CD8-positive, alpha-beta memory T cell (primary cell): Measurements from ENCODE around the gene KIF6. TPM values are rescaled to one million over a fixed set of nuclear protein-coding genes. Genes with fewer than 3 reads are reported as not detected.
A peak's percentile ranks its signal among the peaks of the same experiment; 100 is the strongest.

Experiments used
- CTCF ChIA-PET: fragments of 350-600 bp; sonication (Branson Sonifier 250); formaldehyde crosslinking; loops from one replicate; lab custom pipeline; 2021; ENCODE audit warnings: antibody characterized with exemption; lab: Charles Lee
- POLR2A ChIA-PET: fragments of 350-600 bp; sonication (Branson Sonifier 250); formaldehyde crosslinking; loops from one replicate; lab custom pipeline; 2021; ENCODE audit warnings: antibody characterized with exemption; lab: Charles Lee
- DNase-seq, 5 donors: peaks; one replicate each; pipeline versions ENCODE4 v3.0.0 to v3.0.0-alpha.2; 2020 to 2022; ENCODE audit warnings: mixed read lengths in 1 of 5
- H3K27ac ChIP-seq: one replicate; pipeline ENCODE4 v1.7.0; 2013; ENCODE audit warnings: low read depth, mild to moderate bottlenecking, low read length, moderate library complexity
- H3K27me3 ChIP-seq: 2 replicates; pipeline ENCODE4 v1.7.0; 2013; ENCODE audit warnings: low read length, mild to moderate bottlenecking; ENCODE audit not compliant: insufficient read depth, poor library complexity, severe bottlenecking
- H3K36me3 ChIP-seq: 2 replicates; pipeline ENCODE4 v1.7.0; 2013; ENCODE audit warnings: mild to moderate bottlenecking, low read length, moderate library complexity; ENCODE audit not compliant: insufficient read depth
- H3K4me1 ChIP-seq: 2 replicates; pipeline ENCODE4 v1.7.0; 2013; ENCODE audit warnings: mild to moderate bottlenecking, low read length, moderate library complexity; ENCODE audit not compliant: insufficient read depth
- H3K4me3 ChIP-seq: 2 replicates; pipeline ENCODE4 v1.7.0; 2013; ENCODE audit warnings: mild to moderate bottlenecking, low read length
- H3K9me3 ChIP-seq: 2 replicates; pipeline ENCODE4 v1.7.0; 2013; ENCODE audit warnings: mild to moderate bottlenecking, low read length
- H3K27ac Mint-ChIP-seq, 8 donors: one replicate each; pipeline ENCODE4 v1.8.0; 2020 to 2021; ENCODE audit warnings: mixed read lengths in 8 of 8, mild to moderate bottlenecking in 6 of 8, inconsistent platforms in 3 of 8, moderate library complexity in 3 of 8
- H3K27me3 Mint-ChIP-seq, 2 donors: one replicate each; pipeline ENCODE4 v1.8.0; 2020 to 2021; ENCODE audit warnings: mixed read lengths in 2 of 2, mild to moderate bottlenecking in 1 of 2, moderate library complexity in 1 of 2
- H3K36me3 Mint-ChIP-seq, 3 donors: one replicate each; pipeline ENCODE4 v1.8.0; 2020 to 2021; ENCODE audit warnings: mixed read lengths in 3 of 3, inconsistent platforms in 1 of 3, mild to moderate bottlenecking in 1 of 3
- H3K4me1 Mint-ChIP-seq, 3 donors: one replicate each; pipeline ENCODE4 v1.8.0; 2020 to 2021; ENCODE audit warnings: mixed read lengths in 3 of 3, inconsistent platforms in 1 of 3, mild to moderate bottlenecking in 1 of 3
- H3K4me3 Mint-ChIP-seq, 7 donors: one replicate each; pipeline ENCODE4 v1.8.0; 2020 to 2021; ENCODE audit warnings: mixed read lengths in 7 of 7, mild to moderate bottlenecking in 6 of 7, moderate library complexity in 4 of 7, inconsistent platforms in 2 of 7
- H3K9me3 Mint-ChIP-seq, 5 donors: one replicate each; pipeline ENCODE4 v1.8.0; 2020 to 2022; ENCODE audit warnings: mixed read lengths in 5 of 5, mild to moderate bottlenecking in 3 of 5, moderate library complexity in 2 of 5, inconsistent platforms in 1 of 5
- polyA plus RNA-seq: library from polyadenylated mRNA; unstranded; fragments of 300-500 nt; fragmentation: Illumina TruSeq; gene quantifications from one replicate; pipeline ENCODE4 v1.2.3, GENCODE V29; 2021
- total RNA-seq, 2 experiments: library from RNA; stranded (reverse); gene quantifications; one replicate each; pipeline ENCODE4 v1.2.3, GENCODE V29; 2021

The KIF6 gene, protein sequence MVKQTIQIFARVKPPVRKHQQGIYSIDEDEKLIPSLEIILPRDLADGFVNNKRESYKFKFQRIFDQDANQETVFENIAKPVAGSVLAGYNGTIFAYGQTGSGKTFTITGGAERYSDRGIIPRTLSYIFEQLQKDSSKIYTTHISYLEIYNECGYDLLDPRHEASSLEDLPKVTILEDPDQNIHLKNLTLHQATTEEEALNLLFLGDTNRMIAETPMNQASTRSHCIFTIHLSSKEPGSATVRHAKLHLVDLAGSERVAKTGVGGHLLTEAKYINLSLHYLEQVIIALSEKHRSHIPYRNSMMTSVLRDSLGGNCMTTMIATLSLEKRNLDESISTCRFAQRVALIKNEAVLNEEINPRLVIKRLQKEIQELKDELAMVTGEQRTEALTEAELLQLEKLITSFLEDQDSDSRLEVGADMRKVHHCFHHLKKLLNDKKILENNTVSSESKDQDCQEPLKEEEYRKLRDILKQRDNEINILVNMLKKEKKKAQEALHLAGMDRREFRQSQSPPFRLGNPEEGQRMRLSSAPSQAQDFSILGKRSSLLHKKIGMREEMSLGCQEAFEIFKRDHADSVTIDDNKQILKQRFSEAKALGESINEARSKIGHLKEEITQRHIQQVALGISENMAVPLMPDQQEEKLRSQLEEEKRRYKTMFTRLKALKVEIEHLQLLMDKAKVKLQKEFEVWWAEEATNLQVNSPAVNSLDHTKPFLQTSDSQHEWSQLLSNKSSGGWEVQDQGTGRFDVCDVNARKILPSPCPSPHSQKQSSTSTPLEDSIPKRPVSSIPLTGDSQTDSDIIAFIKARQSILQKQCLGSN
- total RNA-seq (under 1 TPM in 1 of 2 experiments, not detected in 1; 0.22 TPM), polyA plus RNA-seq (0.22 TPM)

DNA sequence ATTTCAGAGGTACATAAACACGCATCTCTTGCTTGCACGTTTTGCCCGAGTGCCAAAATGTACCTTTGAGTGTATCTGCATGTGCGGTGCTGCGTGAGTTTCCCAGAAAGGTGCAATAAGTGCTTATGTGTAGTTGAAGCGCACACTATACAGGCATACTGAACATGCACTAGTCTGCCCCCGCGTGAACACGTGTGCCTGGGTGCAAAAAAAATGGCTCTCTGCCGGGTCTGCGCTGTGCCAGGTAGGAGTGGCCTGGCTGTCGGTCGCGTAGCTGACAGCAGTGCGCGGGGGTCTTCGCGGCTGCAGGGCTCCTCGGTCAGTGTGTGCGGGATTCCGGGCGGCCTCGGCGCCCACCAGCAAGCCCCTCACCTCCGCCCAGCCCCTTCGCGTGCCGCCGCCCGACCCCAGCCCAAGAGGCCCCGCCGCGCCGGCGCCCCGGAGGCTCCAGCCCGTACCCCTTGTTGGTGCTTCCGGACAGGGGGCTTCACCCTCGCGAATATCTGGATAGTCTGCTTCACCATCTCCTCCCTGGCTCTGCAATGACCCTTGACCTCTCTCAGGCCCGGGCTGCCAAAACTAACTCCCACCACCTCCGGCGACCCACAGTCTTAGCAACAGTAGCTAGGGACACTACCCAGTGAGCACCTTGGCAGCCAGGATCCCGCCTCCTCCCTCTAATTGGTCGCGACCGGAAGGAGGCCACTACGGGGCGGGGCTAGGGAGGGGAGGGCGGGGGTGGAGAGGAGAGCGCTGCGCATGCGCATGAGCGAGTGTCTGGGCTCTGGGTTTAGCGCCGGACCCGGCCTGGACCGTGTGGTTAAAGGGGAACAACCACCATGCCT, at the start of gene KIF6:
Gene KIF6 (minus strand): TSS at position 622 of the 845 bp plus-strand sequence. CDS start 98 bp downstream, at position 524.
- Histone ChIP-seq H3K9me3 (no peaks in the 10 kb centered on the region), H3K4me3 (peak within 1 kb of the TSS; percentile 63)
- peak within 1 kb of the TSS in 2 of 8 donors; percentile 58 to 86 for H3K27ac Mint-ChIP-seq

DNA sequence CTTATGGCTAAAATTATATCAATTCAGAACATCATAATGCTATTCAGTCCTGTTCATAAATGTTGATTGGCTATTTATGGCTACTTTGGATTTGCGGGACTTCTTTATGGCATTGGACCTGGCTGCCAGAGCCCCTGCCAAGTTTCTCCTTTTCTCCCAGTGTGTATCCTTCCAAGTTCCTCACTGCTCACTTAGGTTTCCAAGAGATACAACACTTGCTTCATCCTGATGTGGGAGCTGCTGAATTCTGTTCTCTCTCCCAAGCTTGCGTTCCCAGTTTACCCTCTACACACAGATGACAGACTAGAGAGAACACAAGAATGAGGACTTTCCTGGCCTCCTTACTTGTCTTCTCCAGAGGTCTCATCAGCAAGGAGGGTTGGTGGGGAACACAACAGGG, 48.6 kb upstream of the KIF6 start:
- Histone ChIP-seq H3K4me1 (no peaks in the 10 kb centered on the region), H3K9me3 (no peaks in the 10 kb centered on the region), H3K36me3 (no peaks in the 10 kb centered on the region), H3K27ac (no peak overlapping the region), H3K4me3 (no peak overlapping the region), H3K27me3 (no peaks in the 10 kb centered on the region)
- H3K36me3 Mint-ChIP-seq = no peaks in the 10 kb centered on the region
- H3K4me3 Mint-ChIP-seq = no peak overlapping the region
- no peaks in the 10 kb centered on the region for H3K9me3 Mint-ChIP-seq
- no peak for DNase-seq
- no peak overlapping the region for H3K27ac Mint-ChIP-seq
- no peaks in the 10 kb centered on the region for H3K4me1 Mint-ChIP-seq
- POLR2A ChIA-PET = no interaction called here
- peaks cover 8% of the 10 kb centered on the region in 2 donors for H3K27me3 Mint-ChIP-seq
- CTCF ChIA-PET = no interaction called here

More for the DNA sequence above, at the start of gene KIF6:
- Histone ChIP-seq H3K27me3 (no peaks in the 10 kb centered on the region), H3K4me1 (peaks cover 5% of the 10 kb centered on the region), H3K27ac (no peak within 1 kb of the TSS), H3K36me3 (no peaks in the 10 kb centered on the region)
- Mint-ChIP-seq H3K36me3 (no peaks in the 10 kb centered on the region), H3K27me3 (peaks cover 0 to 22% of the 10 kb centered on the region in 2 donors), H3K9me3 (peaks cover 0 to 4% (median 2%) of the 10 kb centered on the region in 5 donors), H3K4me1 (peaks cover 0 to 5% (median 2%) of the 10 kb centered on the region in 3 donors), H3K4me3 (peak within 1 kb of the TSS; percentile 75 to 92 (median 86))
- DNase-seq = peak; percentile 27 to 74 (median 49)
- ChIA-PET CTCF (no interaction called here), POLR2A (no interaction called here)

DNA sequence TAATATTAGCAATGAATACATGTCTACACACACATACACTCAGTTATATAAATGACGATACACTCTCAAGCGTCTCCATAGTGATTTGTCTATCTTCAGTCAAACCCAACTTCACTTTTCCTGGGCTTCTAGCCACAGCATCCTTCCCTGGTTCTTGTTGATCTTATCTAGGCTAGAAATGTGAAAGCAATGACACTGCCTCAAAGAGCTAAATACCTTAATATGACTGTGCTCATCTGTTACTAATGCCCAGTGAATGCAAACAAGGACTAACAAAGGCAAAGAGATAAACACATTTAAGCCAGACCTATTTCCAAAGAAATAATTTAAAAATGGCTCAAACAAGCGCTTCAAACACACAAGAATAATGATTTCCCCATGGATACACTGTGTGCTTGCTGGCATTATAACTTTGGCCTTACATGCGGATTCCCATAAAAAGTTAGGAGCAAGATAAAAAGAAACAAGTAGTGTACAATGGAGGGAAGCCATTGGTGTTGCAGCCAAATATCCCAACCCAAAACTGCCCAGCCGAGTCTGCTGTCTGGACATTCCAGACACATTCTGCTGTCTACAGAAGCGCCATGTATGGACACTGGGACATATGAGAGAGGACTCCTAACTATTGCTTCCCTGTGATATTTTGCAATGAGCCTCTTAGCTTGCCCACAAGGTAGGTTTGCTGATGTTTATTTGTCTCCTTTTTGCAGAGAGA, 47.5 kb upstream of the KIF6 start:
- Mint-ChIP-seq H3K9me3 (no peaks in the 10 kb centered on the region), H3K27me3 (peaks cover 8% of the 10 kb centered on the region in 2 donors), H3K4me3 (no peak overlapping the region), H3K4me1 (no peaks in the 10 kb centered on the region), H3K36me3 (no peaks in the 10 kb centered on the region), H3K27ac (no peak overlapping the region)
- ChIA-PET POLR2A (no interaction called here), CTCF (no interaction called here)
- Histone ChIP-seq H3K4me3 (no peak overlapping the region), H3K27me3 (no peaks in the 10 kb centered on the region), H3K4me1 (no peaks in the 10 kb centered on the region), H3K9me3 (no peaks in the 10 kb centered on the region), H3K36me3 (no peaks in the 10 kb centered on the region), H3K27ac (no peak overlapping the region)
- no peak for DNase-seq

DNA sequence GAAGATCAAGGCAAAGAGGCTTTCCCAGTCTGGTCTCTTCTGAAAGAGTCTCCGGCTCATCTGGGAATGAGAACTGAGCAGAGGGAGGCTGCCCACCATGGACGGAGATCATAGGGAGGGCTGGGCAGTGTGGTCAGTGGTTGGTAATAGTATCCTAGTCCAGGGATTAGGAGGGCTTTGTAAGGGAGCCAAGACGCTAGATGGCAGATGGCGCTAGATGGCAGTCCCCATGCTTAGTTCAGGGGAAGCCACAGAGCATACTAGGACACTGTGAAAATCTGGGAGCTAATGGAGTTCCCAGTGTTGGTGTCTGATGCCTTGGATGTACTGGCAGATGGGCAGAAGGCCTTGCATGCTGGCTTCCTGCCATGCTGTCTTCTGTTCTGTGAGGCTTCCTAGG, 45.2 kb upstream of the KIF6 start:
- Histone ChIP-seq H3K9me3 (no peaks in the 10 kb centered on the region), H3K4me3 (no peak overlapping the region), H3K27ac (no peak overlapping the region), H3K36me3 (no peaks in the 10 kb centered on the region), H3K27me3 (no peaks in the 10 kb centered on the region), H3K4me1 (no peaks in the 10 kb centered on the region)
- no peaks in the 10 kb centered on the region for H3K36me3 Mint-ChIP-seq
- H3K4me1 Mint-ChIP-seq = no peaks in the 10 kb centered on the region
- H3K4me3 Mint-ChIP-seq = no peak overlapping the region
- POLR2A ChIA-PET = no interaction called here
- DNase-seq = no peak
- peaks cover 0 to 2% (median 0%) of the 10 kb centered on the region in 5 donors for H3K9me3 Mint-ChIP-seq
- H3K27ac Mint-ChIP-seq = no peak overlapping the region
- H3K27me3 Mint-ChIP-seq = peaks cover 8 to 12% of the 10 kb centered on the region in 2 donors
- CTCF ChIA-PET = no interaction called here

DNA sequence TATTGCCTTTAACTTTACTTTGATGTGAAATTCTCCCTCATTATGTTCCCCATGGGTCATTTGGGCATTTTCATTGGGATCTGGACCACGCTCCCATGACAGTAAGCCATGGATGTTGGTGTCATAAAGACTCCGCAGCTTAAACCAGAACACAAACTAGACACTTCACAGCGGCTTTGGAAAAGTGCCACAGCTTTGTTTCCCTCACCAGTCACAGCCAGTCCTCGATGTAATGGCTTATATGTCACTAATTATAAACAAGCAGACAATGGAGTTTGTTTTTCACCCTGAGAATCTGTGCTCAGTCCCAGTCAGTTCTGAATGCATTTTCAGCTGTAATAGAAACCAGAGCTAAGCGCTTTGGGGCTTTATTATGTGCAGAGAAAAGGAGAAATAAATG, 43.8 kb upstream of the KIF6 start:
- no peak overlapping the region for H3K4me3 ChIP-seq
- H3K36me3 ChIP-seq = no peaks in the 10 kb centered on the region
- Mint-ChIP-seq H3K4me1 (no peaks in the 10 kb centered on the region), H3K36me3 (no peaks in the 10 kb centered on the region), H3K4me3 (no peak overlapping the region), H3K9me3 (peaks cover 0 to 2% (median 0%) of the 10 kb centered on the region in 5 donors), H3K27ac (no peak overlapping the region), H3K27me3 (peaks cover 5 to 10% of the 10 kb centered on the region in 2 donors)
- no peaks in the 10 kb centered on the region for H3K9me3 ChIP-seq
- POLR2A ChIA-PET = no interaction called here
- H3K4me1 ChIP-seq = no peaks in the 10 kb centered on the region
- H3K27ac ChIP-seq = no peak overlapping the region
- no peak for DNase-seq
- no peaks in the 10 kb centered on the region for H3K27me3 ChIP-seq
- CTCF ChIA-PET = no interaction called here

DNA sequence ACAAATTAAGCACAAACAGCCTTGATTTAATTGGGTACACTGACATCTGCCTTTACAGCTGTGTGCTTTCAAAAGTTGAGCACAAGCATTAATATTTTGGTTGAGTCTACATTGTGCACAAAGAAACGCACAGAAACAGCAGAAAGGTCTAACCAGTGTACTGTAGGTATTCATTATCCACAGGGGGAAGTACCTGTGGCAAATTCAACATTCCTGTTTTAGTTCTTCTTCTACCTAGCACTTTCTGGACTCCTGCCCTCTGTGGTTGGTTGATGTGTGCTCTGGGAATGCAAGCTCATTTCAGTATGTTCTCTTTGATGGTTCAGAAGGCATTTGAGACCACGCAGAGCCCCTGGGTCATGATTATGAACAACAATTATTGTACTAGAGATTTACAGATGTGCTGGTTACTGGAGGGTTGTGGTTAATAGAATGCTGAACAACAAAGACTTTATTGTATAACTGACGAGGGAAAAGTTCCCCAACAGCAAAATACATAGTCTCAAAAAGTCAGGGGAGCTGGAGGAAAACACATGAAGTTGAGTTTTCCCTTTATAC, 40.4 kb upstream of the KIF6 start:
- Histone ChIP-seq H3K27ac (no peak overlapping the region), H3K36me3 (no peaks in the 10 kb centered on the region), H3K4me1 (no peaks in the 10 kb centered on the region), H3K4me3 (no peak overlapping the region), H3K27me3 (no peaks in the 10 kb centered on the region), H3K9me3 (no peaks in the 10 kb centered on the region)
- H3K9me3 Mint-ChIP-seq = peaks cover 0 to 4% (median 0%) of the 10 kb centered on the region in 5 donors
- no peak overlapping the region for H3K27ac Mint-ChIP-seq
- no peaks in the 10 kb centered on the region for H3K4me1 Mint-ChIP-seq
- H3K4me3 Mint-ChIP-seq = no peak overlapping the region
- ChIA-PET POLR2A (no interaction called here), CTCF (no interaction called here)
- no peak for DNase-seq
- H3K36me3 Mint-ChIP-seq = no peaks in the 10 kb centered on the region
- H3K27me3 Mint-ChIP-seq = peaks cover 9 to 10% of the 10 kb centered on the region in 2 donors

DNA sequence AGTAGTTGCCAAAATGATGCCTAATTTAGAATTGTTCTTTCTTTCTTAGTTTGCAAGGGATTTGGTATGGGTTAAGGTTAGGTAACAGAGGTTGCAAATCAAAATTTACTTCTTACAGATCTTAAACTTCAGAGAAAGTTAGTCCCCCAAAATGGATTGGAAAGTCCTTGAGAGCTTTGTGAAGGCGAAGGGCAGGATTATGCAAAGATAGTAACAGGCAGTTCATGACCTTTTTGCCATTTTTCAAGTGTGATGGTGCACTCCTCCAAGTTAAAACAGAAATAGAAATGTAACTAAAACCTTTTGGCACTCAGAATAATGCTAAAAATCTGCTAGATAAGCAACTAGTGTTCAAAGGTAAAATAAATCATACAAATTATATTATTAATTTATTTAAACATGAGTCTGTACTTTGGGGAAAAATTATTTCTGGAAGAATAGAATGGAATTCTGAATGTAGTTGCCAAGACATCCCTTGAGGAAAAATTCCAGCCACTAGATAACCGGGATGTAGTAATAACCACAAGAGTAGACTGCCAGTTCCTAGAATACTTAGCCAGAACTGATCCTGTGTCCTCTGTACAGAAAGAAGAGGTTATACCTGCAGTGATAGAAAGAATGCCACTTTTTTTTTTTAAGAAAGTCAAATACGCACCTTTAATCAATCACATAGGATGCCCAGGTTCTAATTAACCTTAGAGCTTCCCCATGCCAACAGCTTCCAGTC, 35.2 kb upstream of the KIF6 start:
- ChIA-PET POLR2A (no interaction called here), CTCF (no interaction called here)
- Histone ChIP-seq H3K4me3 (no peak overlapping the region), H3K9me3 (no peaks in the 10 kb centered on the region), H3K27ac (no peak overlapping the region), H3K36me3 (no peaks in the 10 kb centered on the region), H3K27me3 (no peaks in the 10 kb centered on the region), H3K4me1 (no peaks in the 10 kb centered on the region)
- Mint-ChIP-seq H3K27me3 (peaks cover 6 to 9% of the 10 kb centered on the region in 2 donors), H3K4me1 (no peaks in the 10 kb centered on the region), H3K36me3 (no peaks in the 10 kb centered on the region), H3K9me3 (peaks cover 0 to 2% (median 0%) of the 10 kb centered on the region in 5 donors), H3K27ac (no peak overlapping the region), H3K4me3 (no peak overlapping the region)
- DNase-seq = no peak
